Measurements from ENCODE around the gene OXA1L.
A peak's percentile ranks its signal among the peaks of the same experiment; 100 is the strongest.

The OXA1L gene

DNA sequence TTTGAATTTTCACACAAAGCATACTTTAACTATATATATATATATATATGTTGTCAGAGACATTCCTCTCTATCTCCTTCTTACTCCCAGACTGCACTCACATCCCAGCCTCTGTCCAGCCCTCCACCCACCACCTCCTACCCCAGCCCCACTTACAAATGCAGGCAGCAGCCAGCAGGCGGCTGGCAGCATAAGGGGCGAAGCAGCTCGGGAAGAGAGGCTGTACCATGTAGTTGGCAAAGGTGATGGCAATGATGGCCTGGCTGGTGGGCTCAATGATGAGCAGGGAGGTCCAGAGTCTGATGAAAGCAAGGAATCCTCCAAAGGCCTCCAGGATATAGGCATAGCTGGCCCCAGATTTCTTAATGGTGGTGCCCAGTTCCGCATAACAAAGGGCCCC, 46.3 kb downstream of the OXA1L start:
- no CpG with 5 or more reads among the region's 4 CpGs for WGBS, 2 donors (ENCODE audit: extremely low coverage in 2 of 2, insufficient read length in 2 of 2, insufficient replicate concordance in 1 of 2)
- no peak overlapping the region for H3K4ac ChIP-seq (ENCODE audit: low read length)
- H2BK15ac ChIP-seq (ENCODE audit: low read length) = no peak overlapping the region
- H3K4me2 ChIP-seq (ENCODE audit: insufficient read depth, low read length, poor library complexity, severe bottlenecking) = no peak overlapping the region
- no peak overlapping the region for H2BK120ac ChIP-seq (ENCODE audit: low read depth, low read length)
- no peaks in the 10 kb centered on the region for H3K27me3 ChIP-seq (ENCODE audit: control insufficient read depth in 3 of 3, insufficient read depth in 3 of 3, low read depth in 1 of 3, low read length in 3 of 3)
- no peaks in the 10 kb centered on the region for H3K79me1 ChIP-seq (ENCODE audit: low read depth, low read length)
- no peak overlapping the region for H3K27ac ChIP-seq (replicated peaks; ENCODE audit: low read length)
- H3K9me3 ChIP-seq (replicated peaks in 1 of 2; ENCODE audit: control insufficient read depth in 2 of 2, insufficient read depth in 1 of 2, low read depth in 1 of 2, low read length in 2 of 2) = no peaks in the 10 kb centered on the region
- no peak overlapping the region for H3K4me3 ChIP-seq (ENCODE audit: low read length in 2 of 2)
- H3K36me3 ChIP-seq (replicated peaks in 1 of 2; ENCODE audit: control insufficient read depth in 2 of 2, insufficient read depth in 2 of 2, low read length in 2 of 2) = no peaks in the 10 kb centered on the region
- no peak overlapping the region for H4K91ac ChIP-seq (ENCODE audit: low read depth, low read length, poor library complexity)
- no peak overlapping the region for H2AK5ac ChIP-seq (ENCODE audit: low read depth, low read length)
- H2BK5ac ChIP-seq (ENCODE audit: low read length) = no peak overlapping the region
- no peak overlapping the region for H2BK12ac ChIP-seq (ENCODE audit: low read length)
- H3K14ac ChIP-seq (ENCODE audit: low read length) = no peak overlapping the region
- H3K23ac ChIP-seq (ENCODE audit: low read depth, low read length, poor library complexity) = no peak overlapping the region
- H4K8ac ChIP-seq (ENCODE audit: low read depth, low read length) = no peak overlapping the region
- no peak overlapping the region for H3K9ac ChIP-seq (ENCODE audit: low read depth, low read length, poor library complexity)
- H3K4me1 ChIP-seq (ENCODE audit: control insufficient read depth in 2 of 2, insufficient read depth in 1 of 2, low read depth in 1 of 2, low read length in 2 of 2) = peaks cover 8 to 11% of the 10 kb centered on the region in 2 donors
- H2AFZ ChIP-seq (ENCODE audit: low read length) = no peak overlapping the region
- H3K18ac ChIP-seq (ENCODE audit: low read length) = no peak overlapping the region
- no peak for DNase-seq (ENCODE audit: low spot score)

DNA sequence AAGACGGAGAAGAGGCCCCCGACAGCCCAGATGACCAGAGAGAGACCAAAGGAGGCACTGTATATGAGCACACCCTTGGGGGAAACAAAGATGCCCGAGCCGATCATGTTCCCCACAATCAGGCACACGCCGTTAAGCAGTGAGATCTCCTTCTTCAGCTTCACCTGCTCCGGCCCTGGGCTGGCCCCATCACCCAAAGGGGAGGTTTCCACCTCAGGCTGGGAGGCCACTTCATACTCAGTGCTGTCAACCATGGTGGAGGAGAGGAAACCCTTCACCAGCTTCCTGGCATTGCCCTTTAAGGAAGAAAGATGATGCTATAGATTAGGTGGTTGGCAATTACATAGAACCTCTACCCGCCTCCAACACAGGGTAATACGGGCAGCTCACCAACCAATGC, 46.7 kb downstream of the OXA1L start:
- Histone ChIP-seq H3K36me3 (replicated peaks in 1 of 2; ENCODE audit: control insufficient read depth in 2 of 2, insufficient read depth in 2 of 2, low read length in 2 of 2) (no peaks in the 10 kb centered on the region), H3K18ac (ENCODE audit: low read length) (peak overlapping the region; percentile 19), H3K23ac (ENCODE audit: low read depth, low read length, poor library complexity) (no peak overlapping the region), H4K8ac (ENCODE audit: low read depth, low read length) (no peak overlapping the region), H3K14ac (ENCODE audit: low read length) (no peak overlapping the region), H3K4me3 (ENCODE audit: low read length in 2 of 2) (no peak overlapping the region), H3K4me1 (ENCODE audit: control insufficient read depth in 2 of 2, insufficient read depth in 1 of 2, low read depth in 1 of 2, low read length in 2 of 2) (peaks cover 8 to 11% of the 10 kb centered on the region in 2 donors), H3K27ac (replicated peaks; ENCODE audit: low read length) (no peak overlapping the region), H3K9me3 (replicated peaks in 1 of 2; ENCODE audit: control insufficient read depth in 2 of 2, insufficient read depth in 1 of 2, low read depth in 1 of 2, low read length in 2 of 2) (no peaks in the 10 kb centered on the region), H2BK5ac (ENCODE audit: low read length) (no peak overlapping the region), H2BK15ac (ENCODE audit: low read length) (no peak overlapping the region), H2BK12ac (ENCODE audit: low read length) (no peak overlapping the region), H4K91ac (ENCODE audit: low read depth, low read length, poor library complexity) (no peak overlapping the region), H2BK120ac (ENCODE audit: low read depth, low read length) (no peak overlapping the region), H3K27me3 (ENCODE audit: control insufficient read depth in 3 of 3, insufficient read depth in 3 of 3, low read depth in 1 of 3, low read length in 3 of 3) (no peaks in the 10 kb centered on the region), H2AFZ (ENCODE audit: low read length) (no peak overlapping the region), H3K4me2 (ENCODE audit: insufficient read depth, low read length, poor library complexity, severe bottlenecking) (no peak overlapping the region), H3K4ac (ENCODE audit: low read length) (no peak overlapping the region), H3K9ac (ENCODE audit: low read depth, low read length, poor library complexity) (no peak overlapping the region), H3K79me1 (ENCODE audit: low read depth, low read length) (no peaks in the 10 kb centered on the region), H2AK5ac (ENCODE audit: low read depth, low read length) (no peak overlapping the region)
- WGBS, 2 donors (ENCODE audit: extremely low coverage in 2 of 2, insufficient read length in 2 of 2, insufficient replicate concordance in 1 of 2) = no CpG with 5 or more reads among the region's 9 CpGs
- no peak for DNase-seq (ENCODE audit: low spot score)

DNA sequence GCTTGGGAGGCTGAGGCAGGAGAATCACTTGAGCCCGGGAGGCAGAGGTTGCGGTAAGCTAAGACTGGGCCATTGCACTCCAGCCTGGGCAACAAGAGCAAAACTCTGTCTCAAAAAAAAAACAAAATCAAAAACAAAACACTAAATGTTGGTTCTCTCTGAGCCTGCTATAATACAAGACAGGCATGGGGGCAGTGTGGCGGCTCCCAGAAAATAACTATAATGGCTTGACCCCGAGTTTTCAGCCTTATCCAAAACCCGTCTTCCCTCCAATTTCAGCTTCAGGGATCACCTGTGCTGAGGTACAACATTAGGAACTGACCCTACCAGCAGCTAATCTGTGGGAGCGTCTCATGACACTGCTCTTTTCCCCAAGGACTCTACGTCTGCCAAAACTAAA, 47.9 kb downstream of the OXA1L start:
- H3K9ac ChIP-seq (ENCODE audit: low read depth, low read length, poor library complexity) = no peak overlapping the region
- no peaks in the 10 kb centered on the region for H3K27me3 ChIP-seq (ENCODE audit: control insufficient read depth in 3 of 3, insufficient read depth in 3 of 3, low read depth in 1 of 3, low read length in 3 of 3)
- H3K79me1 ChIP-seq (ENCODE audit: low read depth, low read length) = no peaks in the 10 kb centered on the region
- no peak overlapping the region for H4K8ac ChIP-seq (ENCODE audit: low read depth, low read length)
- no peak overlapping the region for H3K14ac ChIP-seq (ENCODE audit: low read length)
- H3K27ac ChIP-seq (replicated peaks; ENCODE audit: low read length) = no peak overlapping the region
- no peak overlapping the region for H2BK5ac ChIP-seq (ENCODE audit: low read length)
- DNase-seq (ENCODE audit: low spot score) = no peak
- no peak overlapping the region for H3K18ac ChIP-seq (ENCODE audit: low read length)
- H2BK15ac ChIP-seq (ENCODE audit: low read length) = no peak overlapping the region
- H3K4me1 ChIP-seq (ENCODE audit: control insufficient read depth in 2 of 2, insufficient read depth in 1 of 2, low read depth in 1 of 2, low read length in 2 of 2) = peaks cover 8 to 11% of the 10 kb centered on the region in 2 donors
- no peak overlapping the region for H2BK120ac ChIP-seq (ENCODE audit: low read depth, low read length)
- no peak overlapping the region for H2AK5ac ChIP-seq (ENCODE audit: low read depth, low read length)
- no peak overlapping the region for H4K91ac ChIP-seq (ENCODE audit: low read depth, low read length, poor library complexity)
- H2AFZ ChIP-seq (ENCODE audit: low read length) = no peak overlapping the region
- H2BK12ac ChIP-seq (ENCODE audit: low read length) = no peak overlapping the region
- H3K4me2 ChIP-seq (ENCODE audit: insufficient read depth, low read length, poor library complexity, severe bottlenecking) = no peak overlapping the region
- no CpG with 5 or more reads among the region's 7 CpGs for WGBS, 2 donors (ENCODE audit: extremely low coverage in 2 of 2, insufficient read length in 2 of 2, insufficient replicate concordance in 1 of 2)
- no peak overlapping the region for H3K23ac ChIP-seq (ENCODE audit: low read depth, low read length, poor library complexity)
- H3K36me3 ChIP-seq (replicated peaks in 1 of 2; ENCODE audit: control insufficient read depth in 2 of 2, insufficient read depth in 2 of 2, low read length in 2 of 2) = no peaks in the 10 kb centered on the region
- H3K4me3 ChIP-seq (ENCODE audit: low read length in 2 of 2) = no peak overlapping the region
- no peak overlapping the region for H3K4ac ChIP-seq (ENCODE audit: low read length)
- H3K9me3 ChIP-seq (replicated peaks in 1 of 2; ENCODE audit: control insufficient read depth in 2 of 2, insufficient read depth in 1 of 2, low read depth in 1 of 2, low read length in 2 of 2) = no peaks in the 10 kb centered on the region

DNA sequence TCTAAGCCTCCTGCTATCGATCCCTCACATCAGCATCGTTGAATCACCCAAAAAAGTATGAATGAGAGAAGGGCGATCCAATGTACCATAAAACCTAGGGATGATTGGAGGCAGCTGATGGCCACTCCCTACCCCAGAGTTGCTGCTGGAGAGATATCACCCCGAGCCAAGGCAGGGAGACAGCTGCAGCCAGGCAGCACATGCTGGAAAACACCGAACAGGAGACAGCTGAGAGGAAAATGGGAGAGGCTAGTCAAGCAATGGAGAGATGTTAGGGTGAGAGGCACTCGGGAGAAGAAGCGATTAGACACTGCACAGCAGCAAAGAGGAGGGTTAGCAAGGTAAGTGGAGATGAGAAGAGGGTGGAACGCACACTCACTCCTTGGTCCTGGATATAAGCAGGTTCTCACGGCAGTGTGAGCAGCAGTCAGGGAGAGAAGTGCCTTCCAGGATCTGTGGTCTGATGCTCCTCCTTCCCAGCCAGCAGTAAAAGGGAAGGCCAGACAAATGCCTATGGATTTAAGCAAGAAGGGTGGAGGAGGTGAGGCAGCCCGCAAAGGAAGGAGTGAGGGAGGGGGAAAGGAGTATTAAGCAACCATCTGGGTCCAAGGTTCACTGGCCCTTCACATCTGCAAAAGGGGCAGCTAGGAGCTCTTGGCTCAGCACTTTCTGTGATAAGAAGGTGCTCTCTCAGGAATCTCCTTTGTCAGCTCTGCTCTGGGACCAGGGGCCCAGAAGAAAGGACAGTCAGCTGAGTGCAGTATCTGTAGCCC, 48.6 kb downstream of the OXA1L start, which contains the start of gene SLC7A7:
TSS of gene SLC7A7 (minus strand) at position 495 of the 773 bp plus-strand sequence. CDS start 2,037 bp downstream, outside the sequence.
- Histone ChIP-seq H4K8ac (ENCODE audit: low read depth, low read length) (no peak within 1 kb of the TSS), H3K9ac (ENCODE audit: low read depth, low read length, poor library complexity) (peak within 1 kb of the TSS; percentile 2), H3K14ac (ENCODE audit: low read length) (no peak within 1 kb of the TSS), H3K36me3 (replicated peaks in 1 of 2; ENCODE audit: control insufficient read depth in 2 of 2, insufficient read depth in 2 of 2, low read length in 2 of 2) (no peaks in the 10 kb centered on the region), H3K23ac (ENCODE audit: low read depth, low read length, poor library complexity) (peak within 1 kb of the TSS; percentile 61), H2BK12ac (ENCODE audit: low read length) (no peak within 1 kb of the TSS), H2BK5ac (ENCODE audit: low read length) (no peak within 1 kb of the TSS), H3K27me3 (ENCODE audit: control insufficient read depth in 3 of 3, insufficient read depth in 3 of 3, low read depth in 1 of 3, low read length in 3 of 3) (no peaks in the 10 kb centered on the region), H2BK15ac (ENCODE audit: low read length) (no peak within 1 kb of the TSS), H3K27ac (replicated peaks; ENCODE audit: low read length) (no peak within 1 kb of the TSS), H4K91ac (ENCODE audit: low read depth, low read length, poor library complexity) (no peak within 1 kb of the TSS), H3K4me3 (ENCODE audit: low read length in 2 of 2) (no peak within 1 kb of the TSS), H2AK5ac (ENCODE audit: low read depth, low read length) (no peak within 1 kb of the TSS), H3K4me1 (ENCODE audit: control insufficient read depth in 2 of 2, insufficient read depth in 1 of 2, low read depth in 1 of 2, low read length in 2 of 2) (peaks cover 8 to 12% of the 10 kb centered on the region in 2 donors), H3K4me2 (ENCODE audit: insufficient read depth, low read length, poor library complexity, severe bottlenecking) (no peak within 1 kb of the TSS), H3K4ac (ENCODE audit: low read length) (no peak within 1 kb of the TSS), H3K18ac (ENCODE audit: low read length) (peak within 1 kb of the TSS; percentile 72), H2AFZ (ENCODE audit: low read length) (peak within 1 kb of the TSS; percentile 82), H3K79me1 (ENCODE audit: low read depth, low read length) (no peaks in the 10 kb centered on the region), H3K9me3 (replicated peaks in 1 of 2; ENCODE audit: control insufficient read depth in 2 of 2, insufficient read depth in 1 of 2, low read depth in 1 of 2, low read length in 2 of 2) (no peaks in the 10 kb centered on the region), H2BK120ac (ENCODE audit: low read depth, low read length) (no peak within 1 kb of the TSS)
- no CpG with 5 or more reads among the region's 10 CpGs for WGBS, 2 donors (ENCODE audit: extremely low coverage in 2 of 2, insufficient read length in 2 of 2, insufficient replicate concordance in 1 of 2)
- DNase-seq (ENCODE audit: low spot score) = no peak

All from neuronal stem cell (in vitro differentiated cells).